Fibroblast of lung (primary cell): ENCODE measurements around the gene NGDN.

Experiments used
- EZH2 ChIP-seq: IDR thresholded peaks from 2 replicates; pipeline ENCODE4 v1.5.1; 2012; ENCODE audit warnings: low read length, control low read depth, mild to moderate bottlenecking; ENCODE audit errors: missing control alignments
- TF ChIP-seq, protein P1 (sequence below), 2 donors: IDR thresholded peaks in 1 of 2; conservative IDR thresholded peaks in 1 of 2; 1 replicate in 1 of 2; 2 replicates in 1 of 2; pipeline ENCODE4 v1.5.1; 2011 to 2012; ENCODE audit warnings: low read length in 2 of 2, control low read depth in 1 of 2, inconsistent platforms in 1 of 2, low read depth in 1 of 2, mild to moderate bottlenecking in 1 of 2

DNA sequence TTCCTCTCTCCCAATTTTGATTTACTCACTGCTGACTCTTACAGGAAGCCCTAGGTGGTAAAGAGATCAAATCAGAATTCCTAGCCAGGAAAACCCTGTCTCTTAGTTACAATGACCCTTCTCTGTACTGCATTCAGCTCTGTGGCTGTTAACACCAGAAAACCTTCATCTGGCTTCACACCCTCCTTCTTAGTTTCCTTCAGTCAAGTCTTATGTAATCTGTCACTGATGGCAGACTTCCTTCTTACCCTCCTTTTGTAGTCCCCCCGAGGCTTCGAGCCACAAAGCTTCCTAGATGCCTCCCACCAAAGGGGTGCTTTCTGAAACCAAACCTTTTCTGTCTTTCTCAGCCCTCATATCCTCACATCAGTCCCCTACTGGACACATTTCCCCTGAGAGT is 16.5 kb downstream of the NGDN start:
- TF ChIP-seq, protein P1, sequence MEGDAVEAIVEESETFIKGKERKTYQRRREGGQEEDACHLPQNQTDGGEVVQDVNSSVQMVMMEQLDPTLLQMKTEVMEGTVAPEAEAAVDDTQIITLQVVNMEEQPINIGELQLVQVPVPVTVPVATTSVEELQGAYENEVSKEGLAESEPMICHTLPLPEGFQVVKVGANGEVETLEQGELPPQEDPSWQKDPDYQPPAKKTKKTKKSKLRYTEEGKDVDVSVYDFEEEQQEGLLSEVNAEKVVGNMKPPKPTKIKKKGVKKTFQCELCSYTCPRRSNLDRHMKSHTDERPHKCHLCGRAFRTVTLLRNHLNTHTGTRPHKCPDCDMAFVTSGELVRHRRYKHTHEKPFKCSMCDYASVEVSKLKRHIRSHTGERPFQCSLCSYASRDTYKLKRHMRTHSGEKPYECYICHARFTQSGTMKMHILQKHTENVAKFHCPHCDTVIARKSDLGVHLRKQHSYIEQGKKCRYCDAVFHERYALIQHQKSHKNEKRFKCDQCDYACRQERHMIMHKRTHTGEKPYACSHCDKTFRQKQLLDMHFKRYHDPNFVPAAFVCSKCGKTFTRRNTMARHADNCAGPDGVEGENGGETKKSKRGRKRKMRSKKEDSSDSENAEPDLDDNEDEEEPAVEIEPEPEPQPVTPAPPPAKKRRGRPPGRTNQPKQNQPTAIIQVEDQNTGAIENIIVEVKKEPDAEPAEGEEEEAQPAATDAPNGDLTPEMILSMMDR (conservative IDR thresholded peaks at IDR 0.05 in 1 of 2, IDR thresholded peaks at IDR 0.05 in 1 of 2; ENCODE audit: low read depth in 1 of 2, low read length in 2 of 2), result no peak
- TF ChIP-seq EZH2, result no peak
